ENCODE results near the gene SIX5.
"Not testable (repeated sequence)": the region's sequence is repeated elsewhere in the genome, so short reads cannot be mapped to it uniquely, and the experiment has no call there.

The SIX5 gene

GRCh38 chr19:45800070-45800553, 31.1 kb upstream of the SIX5 start:
- H3K9me3 Mint-ChIP-seq: no peaks in the 10 kb centered on the region
- no peak overlapping the region for H3K27ac Mint-ChIP-seq
- ATAC-seq: no peak

GRCh38 chr19:45799541-45799940, 30.5 kb upstream of the SIX5 start:
- not testable (repeated sequence) for H3K9me3 Mint-ChIP-seq, H3K36me3 Mint-ChIP-seq, H3K27ac Mint-ChIP-seq, ATAC-seq, H3K4me3 Mint-ChIP-seq
- Mint-ChIP-seq H3K27me3 (peaks cover 71% of the 10 kb centered on the region), H3K4me1 (peaks cover 14% of the 10 kb centered on the region)

More at GRCh38 chr19:45800070-45800553, 31.1 kb upstream of the SIX5 start:
- H3K36me3 Mint-ChIP-seq: no peaks in the 10 kb centered on the region
- no peak overlapping the region for H3K4me3 Mint-ChIP-seq
- peaks cover 9% of the 10 kb centered on the region for H3K4me1 Mint-ChIP-seq
- peaks cover 65% of the 10 kb centered on the region for H3K27me3 Mint-ChIP-seq

- H3K27ac Mint-ChIP-seq: no peak overlapping the region
- peak; percentile 82 for ATAC-seq
- H3K4me1 Mint-ChIP-seq: peaks cover 17% of the 10 kb centered on the region
- no peaks in the 10 kb centered on the region for H3K36me3 Mint-ChIP-seq
- no peaks in the 10 kb centered on the region for H3K9me3 Mint-ChIP-seq
- H3K4me3 Mint-ChIP-seq: no peak overlapping the region
- H3K27me3 Mint-ChIP-seq: peaks cover 74% of the 10 kb centered on the region
Observed at GRCh38 chr19:45798995-45799517, 30.0 kb upstream of the SIX5 start.

GRCh38 chr19:45794627-45795026, 25.6 kb upstream of the SIX5 start:
- Mint-ChIP-seq H3K27ac (no peak overlapping the region), H3K36me3 (no peaks in the 10 kb centered on the region), H3K4me1 (peaks cover 51% of the 10 kb centered on the region), H3K9me3 (no peaks in the 10 kb centered on the region), H3K4me3 (no peak overlapping the region), H3K27me3 (peaks cover 47% of the 10 kb centered on the region)
- ATAC-seq: no peak

GRCh38 chr19:45793876-45794275, 24.8 kb upstream of the SIX5 start:
- no peaks in the 10 kb centered on the region for H3K9me3 Mint-ChIP-seq
- H3K4me3 Mint-ChIP-seq: peak overlapping the region; percentile 45
- H3K27ac Mint-ChIP-seq: peak overlapping the region; percentile 43
- H3K36me3 Mint-ChIP-seq: peaks cover 7% of the 10 kb centered on the region
- peaks cover 41% of the 10 kb centered on the region for H3K27me3 Mint-ChIP-seq
- H3K4me1 Mint-ChIP-seq: peaks cover 46% of the 10 kb centered on the region
- no peak for ATAC-seq

- peak overlapping the region; percentile 43 for H3K27ac Mint-ChIP-seq
- peaks cover 34% of the 10 kb centered on the region for H3K27me3 Mint-ChIP-seq
- H3K36me3 Mint-ChIP-seq: peaks cover 14% of the 10 kb centered on the region
- H3K9me3 Mint-ChIP-seq: no peaks in the 10 kb centered on the region
- H3K4me1 Mint-ChIP-seq: peaks cover 43% of the 10 kb centered on the region
- no peak for ATAC-seq
- peak overlapping the region; percentile 78 for H3K4me3 Mint-ChIP-seq
Observed at GRCh38 chr19:45793178-45793564, 24.1 kb upstream of the SIX5 start.

- peak within 1 kb of the TSS; percentile 43 for H3K27ac Mint-ChIP-seq
- peaks cover 20% of the 10 kb centered on the region for H3K36me3 Mint-ChIP-seq
- no peaks in the 10 kb centered on the region for H3K9me3 Mint-ChIP-seq
- H3K4me1 Mint-ChIP-seq: peaks cover 46% of the 10 kb centered on the region
- peak within 1 kb of the TSS; percentile 85 for H3K4me3 Mint-ChIP-seq
- ATAC-seq: peak; percentile 97
- H3K27me3 Mint-ChIP-seq: peaks cover 29% of the 10 kb centered on the region
Observed at GRCh38 chr19:45792470-45793177, 23.6 kb upstream of the SIX5 start, which contains the start of gene DMWD. TSS of gene DMWD (minus strand) at chr19:45792845. CDS start at chr19:45792756, 89 bp downstream.

- Mint-ChIP-seq H3K27ac (peak overlapping the region; percentile 4), H3K9me3 (no peaks in the 10 kb centered on the region), H3K4me3 (peak overlapping the region; percentile 85), H3K27me3 (peaks cover 22% of the 10 kb centered on the region), H3K36me3 (peaks cover 24% of the 10 kb centered on the region), H3K4me1 (peaks cover 46% of the 10 kb centered on the region)
- no peak for ATAC-seq
Observed at GRCh38 chr19:45791744-45792469, 22.9 kb upstream of the SIX5 start.

GRCh38 chr19:45790942-45791341, 21.9 kb upstream of the SIX5 start:
- Mint-ChIP-seq H3K4me3 (peak overlapping the region; percentile 85), H3K27me3 (peaks cover 12% of the 10 kb centered on the region), H3K36me3 (peaks cover 33% of the 10 kb centered on the region), H3K4me1 (peaks cover 46% of the 10 kb centered on the region), H3K27ac (peak overlapping the region; percentile 4), H3K9me3 (no peaks in the 10 kb centered on the region)
- ATAC-seq: peak; percentile 48

GRCh38 chr19:45789035-45789786, 20.2 kb upstream of the SIX5 start:
- H3K27me3 Mint-ChIP-seq: no peaks in the 10 kb centered on the region
- H3K27ac Mint-ChIP-seq: no peak overlapping the region
- H3K9me3 Mint-ChIP-seq: no peaks in the 10 kb centered on the region
- no peak overlapping the region for H3K4me3 Mint-ChIP-seq
- peaks cover 40% of the 10 kb centered on the region for H3K4me1 Mint-ChIP-seq
- ATAC-seq: no peak
- H3K36me3 Mint-ChIP-seq: peaks cover 41% of the 10 kb centered on the region

- H3K27me3 Mint-ChIP-seq: no peaks in the 10 kb centered on the region
- no peaks in the 10 kb centered on the region for H3K9me3 Mint-ChIP-seq
- peaks cover 17% of the 10 kb centered on the region for H3K4me1 Mint-ChIP-seq
- H3K4me3 Mint-ChIP-seq: no peak overlapping the region
- H3K27ac Mint-ChIP-seq: no peak overlapping the region
- H3K36me3 Mint-ChIP-seq: peaks cover 48% of the 10 kb centered on the region
- no peak for ATAC-seq
Observed at GRCh38 chr19:45786533-45786894, 17.5 kb upstream of the SIX5 start.

- ATAC-seq: no peak
- H3K27me3 Mint-ChIP-seq: peaks cover 5% of the 10 kb centered on the region
Observed at GRCh38 chr19:45785781-45786532, 16.9 kb upstream of the SIX5 start.

GRCh38 chr19:45785097-45785496, 16.0 kb upstream of the SIX5 start:
- Mint-ChIP-seq H3K4me3 (no peak overlapping the region), H3K27me3 (peaks cover 13% of the 10 kb centered on the region), H3K27ac (no peak overlapping the region), H3K9me3 (no peaks in the 10 kb centered on the region), H3K36me3 (peaks cover 48% of the 10 kb centered on the region), H3K4me1 (peaks cover 16% of the 10 kb centered on the region)
- no peak for ATAC-seq

More at GRCh38 chr19:45785781-45786532, 16.9 kb upstream of the SIX5 start:
- peaks cover 48% of the 10 kb centered on the region for H3K36me3 Mint-ChIP-seq
- H3K4me3 Mint-ChIP-seq: no peak overlapping the region
- H3K27ac Mint-ChIP-seq: no peak overlapping the region
- H3K4me1 Mint-ChIP-seq: peaks cover 14% of the 10 kb centered on the region
- no peaks in the 10 kb centered on the region for H3K9me3 Mint-ChIP-seq

- no peak overlapping the region for H3K27ac Mint-ChIP-seq
- ATAC-seq: no peak
- H3K27me3 Mint-ChIP-seq: peaks cover 23% of the 10 kb centered on the region
- no peaks in the 10 kb centered on the region for H3K9me3 Mint-ChIP-seq
- H3K4me3 Mint-ChIP-seq: no peak overlapping the region
- H3K4me1 Mint-ChIP-seq: peaks cover 26% of the 10 kb centered on the region
- peaks cover 47% of the 10 kb centered on the region for H3K36me3 Mint-ChIP-seq
Observed at GRCh38 chr19:45784096-45784495, 15.0 kb upstream of the SIX5 start.

All from stimulated activated memory B cell treated with anti-CD40 and anti-IgM and Interleukin-4, amounts not matched to agents 10 μg/mL and 1 μg/mL and 100 μg/mL, for 72 hours (primary cell).